Panc1 (cell line): ENCODE results near the gene ABCD4. TPM values are rescaled to one million over a fixed set of nuclear protein-coding genes. Genes with fewer than 3 reads are reported as not detected.

Experiments
- ATAC-seq: fragments of 200-7000 bp; cut with Tn5 transposase; 2 replicates; pipeline ENCODE4 v1.9.1; 2020; ENCODE audit warnings: mild to moderate bottlenecking, moderate library complexity
- BruUV-seq: library from RNA; stranded (reverse); fragments of 400-500 nt; replicated peaks from 2 replicates; lab custom pipeline; 2021; lab: Mats Ljungman, UMichigan
- CTCF ChIA-PET: fragments of 300-600 bp; sonication (Branson Sonifier 250); formaldehyde crosslinking; loops from one replicate; lab custom pipeline; 2022; ENCODE audit warnings: antibody characterized with exemption; lab: Charles Lee
- POLR2A ChIA-PET: fragments of 300-600 bp; sonication (Branson Sonifier 250); formaldehyde crosslinking; loops from one replicate; lab custom pipeline; 2022; ENCODE audit warnings: antibody characterized with exemption; lab: Charles Lee
- DNase-seq: peaks from one replicate; pipeline ENCODE4 v3.0.0-alpha.2; 2010; ENCODE audit warnings: low read depth, low spot score
- H3K27ac ChIP-seq: 2 replicates; pipeline ENCODE4 v1.5.1; 2011; ENCODE audit warnings: mild to moderate bottlenecking, low read length, inconsistent platforms
- H3K27me3 ChIP-seq: fragments of 200-500 bp; sonication (Bioruptor generic); 2 replicates; pipeline ENCODE4 v1.6.0; 2014; ENCODE audit warnings: low read length, inconsistent platforms; ENCODE audit not compliant: control insufficient read depth, insufficient read depth
- H3K36me3 ChIP-seq: fragments of 200-500 bp; sonication (Bioruptor generic); 2 replicates; pipeline ENCODE4 v1.5.1; 2014; ENCODE audit warnings: inconsistent platforms, mild to moderate bottlenecking, low read length, moderate library complexity; ENCODE audit not compliant: control insufficient read depth, insufficient read depth
- H3K4me1 ChIP-seq: 2 replicates; pipeline ENCODE4 v1.5.1; 2011; ENCODE audit warnings: inconsistent platforms, mild to moderate bottlenecking, low read length, moderate library complexity; ENCODE audit not compliant: control insufficient read depth, insufficient read depth
- H3K4me3 ChIP-seq, 2 experiments: 2 replicates each; pipeline ENCODE4 v1.5.1; 2011 to 2012; ENCODE audit warnings: low read depth in 2 of 2, low read length in 2 of 2, mild to moderate bottlenecking in 2 of 2, inconsistent platforms in 1 of 2, moderate library complexity in 1 of 2
- H3K9me3 ChIP-seq: fragments of 200-500 bp; sonication (Bioruptor generic); 2 replicates; pipeline ENCODE4 v1.5.1; 2014; ENCODE audit warnings: low read depth, mild to moderate bottlenecking, inconsistent platforms, low read length, moderate library complexity; ENCODE audit not compliant: control insufficient read depth, insufficient read depth
- POLR2AphosphoS5 ChIP-seq: IDR thresholded peaks from 2 replicates; pipeline ENCODE4 v1.6.1; 2012; ENCODE audit warnings: mild to moderate bottlenecking, low read depth, low read length, moderate library complexity
- SIN3A ChIP-seq: IDR thresholded peaks from 2 replicates; pipeline ENCODE4 v1.6.1; 2012; ENCODE audit warnings: low read depth, mild to moderate bottlenecking, low read length, moderate library complexity, borderline replicate concordance; ENCODE audit not compliant: insufficient read depth
- TCF7L2 ChIP-seq: IDR thresholded peaks from 2 replicates; pipeline ENCODE4 v1.6.1; 2011; ENCODE audit warnings: mild to moderate bottlenecking, low read depth, low read length, inconsistent platforms
- in situ Hi-C: cut with HindIII; loops from 2 replicates; pipeline ENCODE4 v1.10.0; 2016; ENCODE audit warnings: low sequenced_read_pairs, low pct_unique_long_range_greater_than_20kb
- intact Hi-C: fragments of 100-400 bp; cut with micrococcal nuclease; formaldehyde crosslinking; loops from one replicate; pipeline ENCODE4 v1.10.0; 2022; ENCODE audit not compliant: unreplicated experiment
- total RNA-seq: library from RNA; stranded (reverse); gene quantifications from one replicate; pipeline ENCODE4 v1.2.1, GENCODE V29; 2021; ENCODE audit not compliant: unreplicated experiment
- TF ChIP-seq, protein P1 (sequence below): fragments of 450-650 bp; IDR thresholded peaks from 2 replicates; pipeline ENCODE4 v1.5.1; 2017; ENCODE audit warnings: mild to moderate bottlenecking
- TF ChIP-seq, protein P2 (sequence below), 2 experiments: IDR thresholded peaks; 2 replicates each; pipeline ENCODE4 v1.6.1; 2011 to 2012; ENCODE audit warnings: low read depth in 2 of 2, control low read depth in 1 of 2, low read length in 1 of 2, mild to moderate bottlenecking in 1 of 2, moderate library complexity in 1 of 2; ENCODE audit not compliant: insufficient read depth in 1 of 2

Gene ABCD4
- total RNA-seq, 1 experiment from 2014 or later = 24.4 TPM

DNA sequence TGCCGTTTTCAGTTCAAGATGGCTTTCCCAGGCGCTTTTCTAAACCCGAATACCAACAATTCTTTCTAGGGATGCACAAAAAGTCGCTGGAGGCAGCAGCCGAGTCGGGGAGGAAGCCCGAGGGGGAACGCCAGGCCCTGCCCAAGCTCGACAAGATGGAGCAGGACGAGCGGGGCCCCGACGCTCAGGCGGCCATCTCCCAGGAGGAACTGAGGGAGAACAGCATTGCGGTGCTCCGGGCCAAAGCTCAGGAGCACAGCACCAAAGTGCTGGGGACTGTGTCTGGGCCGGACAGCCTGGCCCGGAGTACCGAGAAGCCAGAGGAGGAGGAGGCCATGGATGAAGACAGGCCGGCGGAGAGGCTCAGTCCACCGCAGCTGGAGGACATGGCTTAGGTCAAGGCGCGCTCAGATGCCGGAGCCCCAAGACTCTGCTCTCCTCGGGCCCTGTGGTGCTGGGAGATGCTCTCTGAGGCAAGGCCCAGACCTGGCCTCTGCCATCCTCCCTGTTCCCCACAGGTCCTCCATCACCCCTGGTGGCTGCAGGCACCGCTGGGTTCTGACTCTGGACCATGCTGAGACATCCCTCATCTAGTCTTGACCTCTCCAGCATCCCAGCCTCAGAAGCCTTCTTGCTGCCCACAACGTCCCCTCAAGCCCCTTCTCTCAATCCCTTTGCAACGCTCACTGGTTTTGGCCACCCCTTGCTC, 42.1 kb downstream of the ABCD4 start:
- Histone ChIP-seq H3K4me1 (no peaks in the 10 kb centered on the region), H3K27me3 (no peaks in the 10 kb centered on the region), H3K4me3 (no peak overlapping the region), H3K9me3 (no peaks in the 10 kb centered on the region), H3K36me3 (no peaks in the 10 kb centered on the region), H3K27ac (no peak overlapping the region)
- intact Hi-C loops (no loop called here), in situ Hi-C loops (no loop called here)
- POLR2A ChIA-PET = no interaction called here
- DNase-seq = no peak
- no peak for ATAC-seq
- CTCF ChIA-PET = no interaction called here
- TF ChIP-seq, protein P1, sequence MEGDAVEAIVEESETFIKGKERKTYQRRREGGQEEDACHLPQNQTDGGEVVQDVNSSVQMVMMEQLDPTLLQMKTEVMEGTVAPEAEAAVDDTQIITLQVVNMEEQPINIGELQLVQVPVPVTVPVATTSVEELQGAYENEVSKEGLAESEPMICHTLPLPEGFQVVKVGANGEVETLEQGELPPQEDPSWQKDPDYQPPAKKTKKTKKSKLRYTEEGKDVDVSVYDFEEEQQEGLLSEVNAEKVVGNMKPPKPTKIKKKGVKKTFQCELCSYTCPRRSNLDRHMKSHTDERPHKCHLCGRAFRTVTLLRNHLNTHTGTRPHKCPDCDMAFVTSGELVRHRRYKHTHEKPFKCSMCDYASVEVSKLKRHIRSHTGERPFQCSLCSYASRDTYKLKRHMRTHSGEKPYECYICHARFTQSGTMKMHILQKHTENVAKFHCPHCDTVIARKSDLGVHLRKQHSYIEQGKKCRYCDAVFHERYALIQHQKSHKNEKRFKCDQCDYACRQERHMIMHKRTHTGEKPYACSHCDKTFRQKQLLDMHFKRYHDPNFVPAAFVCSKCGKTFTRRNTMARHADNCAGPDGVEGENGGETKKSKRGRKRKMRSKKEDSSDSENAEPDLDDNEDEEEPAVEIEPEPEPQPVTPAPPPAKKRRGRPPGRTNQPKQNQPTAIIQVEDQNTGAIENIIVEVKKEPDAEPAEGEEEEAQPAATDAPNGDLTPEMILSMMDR = no peak
- TF ChIP-seq TCF7L2 = no peak
- TF ChIP-seq, protein P2, sequence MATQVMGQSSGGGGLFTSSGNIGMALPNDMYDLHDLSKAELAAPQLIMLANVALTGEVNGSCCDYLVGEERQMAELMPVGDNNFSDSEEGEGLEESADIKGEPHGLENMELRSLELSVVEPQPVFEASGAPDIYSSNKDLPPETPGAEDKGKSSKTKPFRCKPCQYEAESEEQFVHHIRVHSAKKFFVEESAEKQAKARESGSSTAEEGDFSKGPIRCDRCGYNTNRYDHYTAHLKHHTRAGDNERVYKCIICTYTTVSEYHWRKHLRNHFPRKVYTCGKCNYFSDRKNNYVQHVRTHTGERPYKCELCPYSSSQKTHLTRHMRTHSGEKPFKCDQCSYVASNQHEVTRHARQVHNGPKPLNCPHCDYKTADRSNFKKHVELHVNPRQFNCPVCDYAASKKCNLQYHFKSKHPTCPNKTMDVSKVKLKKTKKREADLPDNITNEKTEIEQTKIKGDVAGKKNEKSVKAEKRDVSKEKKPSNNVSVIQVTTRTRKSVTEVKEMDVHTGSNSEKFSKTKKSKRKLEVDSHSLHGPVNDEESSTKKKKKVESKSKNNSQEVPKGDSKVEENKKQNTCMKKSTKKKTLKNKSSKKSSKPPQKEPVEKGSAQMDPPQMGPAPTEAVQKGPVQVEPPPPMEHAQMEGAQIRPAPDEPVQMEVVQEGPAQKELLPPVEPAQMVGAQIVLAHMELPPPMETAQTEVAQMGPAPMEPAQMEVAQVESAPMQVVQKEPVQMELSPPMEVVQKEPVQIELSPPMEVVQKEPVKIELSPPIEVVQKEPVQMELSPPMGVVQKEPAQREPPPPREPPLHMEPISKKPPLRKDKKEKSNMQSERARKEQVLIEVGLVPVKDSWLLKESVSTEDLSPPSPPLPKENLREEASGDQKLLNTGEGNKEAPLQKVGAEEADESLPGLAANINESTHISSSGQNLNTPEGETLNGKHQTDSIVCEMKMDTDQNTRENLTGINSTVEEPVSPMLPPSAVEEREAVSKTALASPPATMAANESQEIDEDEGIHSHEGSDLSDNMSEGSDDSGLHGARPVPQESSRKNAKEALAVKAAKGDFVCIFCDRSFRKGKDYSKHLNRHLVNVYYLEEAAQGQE (IDR thresholded peaks at IDR 0.05; ENCODE audit: insufficient read depth in 1 of 2, low read depth in 2 of 2, low read length in 1 of 2) = no peak
- TF ChIP-seq SIN3A = no peak
- TF ChIP-seq POLR2AphosphoS5 = no peak
- no TSS peak for BruUV-seq

DNA sequence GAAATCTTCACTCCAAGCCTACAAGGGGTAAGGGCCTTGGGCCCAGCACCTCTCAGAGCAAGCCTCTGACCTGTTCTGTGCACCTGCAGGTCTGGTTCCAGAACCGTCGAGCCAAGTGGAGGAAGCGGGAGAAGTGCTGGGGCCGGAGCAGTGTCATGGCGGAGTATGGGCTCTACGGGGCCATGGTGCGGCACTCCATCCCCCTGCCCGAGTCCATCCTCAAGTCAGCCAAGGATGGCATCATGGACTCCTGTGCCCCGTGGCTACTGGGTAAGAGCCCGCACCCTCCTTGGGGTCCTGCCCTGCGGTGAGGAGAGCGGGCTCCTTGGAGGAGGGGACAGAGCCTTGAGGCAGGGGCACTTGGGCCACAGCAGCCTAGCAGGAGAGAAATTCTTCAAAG, 43.2 kb downstream of the ABCD4 start:
- ATAC-seq = no peak
- ChIA-PET POLR2A (no interaction called here), CTCF (no interaction called here)
- no peaks in the 10 kb centered on the region for H3K27me3 ChIP-seq
- no TSS peak for BruUV-seq
- no peak for DNase-seq
- intact Hi-C loops = no loop called here
- H3K9me3 ChIP-seq = no peaks in the 10 kb centered on the region
- H3K4me3 ChIP-seq = no peak overlapping the region
- TF ChIP-seq POLR2AphosphoS5 (no peak), SIN3A (no peak), TCF7L2 (no peak)
- TF ChIP-seq, protein P1 = no peak
- TF ChIP-seq, protein P2 (IDR thresholded peaks at IDR 0.05; ENCODE audit: insufficient read depth in 1 of 2, low read depth in 2 of 2, low read length in 1 of 2) = no peak
- H3K4me1 ChIP-seq = no peaks in the 10 kb centered on the region
- H3K27ac ChIP-seq = no peak overlapping the region
- no peaks in the 10 kb centered on the region for H3K36me3 ChIP-seq
- in situ Hi-C loops = no loop called here
